Mucosa of descending colon (tissue), 3 donors: Measurements from ENCODE around the gene PRUNE1. TPM values are rescaled to one million over a fixed set of nuclear protein-coding genes. Genes with fewer than 3 reads are reported as not detected.
A peak's percentile ranks its signal among the peaks of the same experiment; 100 is the strongest.

Experiments used
- ATAC-seq: fragments of 200-7000 bp; cut with Tn5 transposase; one replicate; pipeline ENCODE4 v1.9.1; 2020; ENCODE audit warnings: mild to moderate bottlenecking, moderate library complexity
- DNase-seq, 3 donors: peaks; one replicate each; pipeline ENCODE4 v3.0.0-alpha.2; 2020
- H3K36me3 ChIP-seq: fragments of 200-600 bp; one replicate; pipeline ENCODE4 v1.8.0; 2021; ENCODE audit warnings: low read depth, mild to moderate bottlenecking
- H3K4me1 ChIP-seq: fragments of 200-600 bp; one replicate; pipeline ENCODE4 v1.8.0; 2021; ENCODE audit warnings: low read depth, mild to moderate bottlenecking
- H3K4me3 ChIP-seq: fragments of 200-600 bp; one replicate; pipeline ENCODE4 v1.8.0; 2021; ENCODE audit warnings: mild to moderate bottlenecking
- H3K9me3 ChIP-seq: fragments of 200-600 bp; one replicate; pipeline ENCODE4 v1.8.0; 2021; ENCODE audit warnings: mild to moderate bottlenecking
- intact Hi-C, 2 donors: fragments of 100-400 bp; cut with DNase I in 1 of 2; cut with micrococcal nuclease in 1 of 2; formaldehyde crosslinking; loops; one replicate each; pipeline versions ENCODE4 v1.11.0 to v1.11.1; 2022; cut with DNase I, micrococcal nuclease
- total RNA-seq, 3 donors: library from RNA; stranded (reverse); fragmentation: NEBNext Ultra II Directional in 2 of 3; extraction: Animal tissue kit (Norgen Biotek cat#: 25700) in 2 of 3; gene quantifications; one replicate each; pipeline versions ENCODE4 v1.2.1 to v1.2.4, GENCODE V29; 2021 to 2023
- TF ChIP-seq, protein P1 (sequence below): fragments of 200-600 bp; IDR thresholded peaks from one replicate; pipeline ENCODE4 v1.8.0; 2022; ENCODE audit warnings: antibody characterized with exemption, mild to moderate bottlenecking
- donor health status: DM: no; HTN: no; CAD: no; lungs with moderate emphysema.
- donor health status: DM: no; HTN: no; CAD: no.
- donor health status: DM: no; HTN: yes; CAD: no.

PRUNE1 gene
- total RNA-seq, 3 donors from 2014 or later = 21.3 to 27.5 (median 23.3) TPM

DNA sequence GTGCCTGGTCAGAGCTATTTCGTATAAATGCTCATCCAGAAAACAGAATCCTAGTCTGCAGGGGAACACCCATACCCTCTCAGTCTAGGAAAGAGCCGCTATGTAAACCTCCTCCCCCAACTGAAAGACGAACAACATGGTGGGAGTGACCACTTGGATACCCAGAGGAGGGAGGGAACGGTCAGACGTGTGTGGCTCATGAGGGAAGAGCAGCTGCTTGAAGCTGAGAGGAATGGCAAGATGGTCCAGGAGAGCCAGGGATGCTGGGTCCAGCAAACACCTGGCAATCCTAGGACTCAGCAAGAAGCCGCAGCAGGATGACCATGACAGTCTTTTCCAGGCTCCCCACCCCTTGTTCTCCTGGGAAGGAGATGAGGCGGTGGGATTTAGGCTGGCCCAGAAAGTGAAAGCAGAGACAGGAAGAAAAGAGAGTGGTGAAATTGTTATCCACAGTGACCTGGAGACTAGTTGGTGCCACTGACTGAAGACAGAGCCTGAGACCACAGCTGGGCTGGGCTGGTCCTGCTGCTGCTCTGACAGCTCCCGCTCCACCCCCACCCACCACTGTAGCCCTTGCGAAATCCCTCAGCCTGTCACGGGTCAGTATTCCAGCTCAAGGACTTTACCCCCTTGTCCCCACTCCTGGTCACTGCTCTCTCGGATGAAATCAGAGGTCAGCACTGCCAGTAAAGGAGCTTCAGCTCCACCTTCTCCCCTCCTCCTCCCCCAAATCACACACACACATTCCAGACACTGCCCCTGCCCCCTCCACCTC lies 37.3 kb upstream of the PRUNE1 start:
- intact Hi-C loops = loop anchor here in 1 of 2 donors (10.0 kb wide), 1 partner anchor 46 kb away; the partner anchor contains the start of gene SETDB1
- DNase-seq = peak; percentile 68 to 74 (median 71)
- ATAC-seq = peak; percentile 62
- TF ChIP-seq, protein P1, sequence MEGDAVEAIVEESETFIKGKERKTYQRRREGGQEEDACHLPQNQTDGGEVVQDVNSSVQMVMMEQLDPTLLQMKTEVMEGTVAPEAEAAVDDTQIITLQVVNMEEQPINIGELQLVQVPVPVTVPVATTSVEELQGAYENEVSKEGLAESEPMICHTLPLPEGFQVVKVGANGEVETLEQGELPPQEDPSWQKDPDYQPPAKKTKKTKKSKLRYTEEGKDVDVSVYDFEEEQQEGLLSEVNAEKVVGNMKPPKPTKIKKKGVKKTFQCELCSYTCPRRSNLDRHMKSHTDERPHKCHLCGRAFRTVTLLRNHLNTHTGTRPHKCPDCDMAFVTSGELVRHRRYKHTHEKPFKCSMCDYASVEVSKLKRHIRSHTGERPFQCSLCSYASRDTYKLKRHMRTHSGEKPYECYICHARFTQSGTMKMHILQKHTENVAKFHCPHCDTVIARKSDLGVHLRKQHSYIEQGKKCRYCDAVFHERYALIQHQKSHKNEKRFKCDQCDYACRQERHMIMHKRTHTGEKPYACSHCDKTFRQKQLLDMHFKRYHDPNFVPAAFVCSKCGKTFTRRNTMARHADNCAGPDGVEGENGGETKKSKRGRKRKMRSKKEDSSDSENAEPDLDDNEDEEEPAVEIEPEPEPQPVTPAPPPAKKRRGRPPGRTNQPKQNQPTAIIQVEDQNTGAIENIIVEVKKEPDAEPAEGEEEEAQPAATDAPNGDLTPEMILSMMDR = no peak
- Histone ChIP-seq H3K4me1 (peaks cover 36% of the 10 kb centered on the region), H3K9me3 (no peaks in the 10 kb centered on the region), H3K4me3 (no peak overlapping the region), H3K36me3 (peaks cover 10% of the 10 kb centered on the region)

DNA sequence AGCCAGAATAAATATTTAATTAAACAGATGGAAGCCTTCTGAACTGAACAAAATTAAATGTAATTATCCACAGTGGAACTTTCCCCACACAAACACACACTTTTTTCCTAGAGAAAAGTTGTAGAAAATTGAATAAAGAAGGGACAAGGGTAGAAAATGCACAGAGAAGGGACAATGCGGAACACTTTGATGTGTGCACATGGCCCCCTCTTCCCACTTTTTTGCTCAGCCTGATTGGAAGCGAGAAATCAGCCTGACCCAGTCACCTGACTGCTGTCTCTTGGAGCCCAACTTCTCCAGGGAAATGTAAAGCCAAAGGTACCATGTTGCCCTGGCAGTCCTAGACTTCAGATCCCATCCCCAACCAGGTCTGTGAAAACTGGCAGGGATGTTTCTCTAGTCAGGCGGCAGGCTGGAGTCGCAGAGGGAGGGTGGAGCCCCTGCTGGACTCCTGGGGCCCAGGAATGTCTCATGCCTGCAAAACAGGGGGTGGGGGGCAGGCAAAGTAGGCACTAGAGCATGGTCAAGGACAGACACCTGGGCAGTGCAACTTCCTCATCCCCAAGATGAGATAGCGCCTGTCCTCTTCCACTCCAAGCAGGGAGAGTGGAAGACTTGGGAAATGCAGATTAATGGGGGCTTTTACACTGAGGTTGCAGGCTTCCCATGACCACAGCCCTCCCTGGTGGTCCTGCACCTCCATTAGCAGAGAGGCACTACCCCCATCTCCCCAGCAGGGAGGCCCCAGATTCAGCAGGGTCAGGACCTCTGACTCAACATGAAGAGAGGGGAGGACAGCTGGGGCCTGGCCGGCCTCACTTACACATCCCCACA lies 36.4 kb upstream of the PRUNE1 start:
- no peak for DNase-seq
- no peak for ATAC-seq
- H3K4me1 ChIP-seq = peaks cover 36% of the 10 kb centered on the region

DNA sequence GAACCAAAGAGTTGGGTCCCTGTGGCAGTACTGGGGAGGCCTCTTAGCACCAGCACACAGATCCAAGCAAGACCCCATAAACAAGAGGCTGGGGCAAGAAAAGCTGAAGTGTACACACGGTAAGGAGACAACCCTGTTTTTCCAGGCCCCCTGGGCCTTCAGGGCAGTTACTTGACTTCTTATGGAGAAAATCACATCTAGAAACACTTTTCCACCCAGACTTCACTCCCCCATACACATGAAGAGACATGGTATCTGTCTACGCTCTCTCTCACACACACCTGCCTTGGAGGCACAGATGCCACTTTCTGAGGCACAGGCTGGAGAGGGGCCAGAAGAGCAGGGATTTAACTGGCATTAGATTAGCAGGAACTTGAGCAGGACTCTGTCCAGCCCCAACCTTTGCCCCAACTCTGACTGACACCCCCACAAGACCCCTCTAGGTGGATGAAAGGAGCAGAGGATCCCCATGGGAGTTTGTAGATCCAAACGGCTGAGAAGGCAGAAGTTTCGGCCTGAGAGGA lies 35.8 kb upstream of the PRUNE1 start:
- Histone ChIP-seq H3K9me3 (no peaks in the 10 kb centered on the region), H3K36me3 (peaks cover 2% of the 10 kb centered on the region), H3K4me1 (peaks cover 42% of the 10 kb centered on the region), H3K4me3 (no peak overlapping the region)
- DNase-seq (no peak), ATAC-seq (no peak)
- TF ChIP-seq, protein P1 = no peak
- intact Hi-C loops = loop anchor here in 1 of 2 donors (10.0 kb wide), 1 partner anchor 48 kb away; the partner anchor contains the start of gene SETDB1

More for the DNA sequence above, 36.4 kb upstream of the PRUNE1 start:
- intact Hi-C loops = loop anchor here in 1 of 2 donors (10.0 kb wide), 1 partner anchor 47 kb away; the partner anchor contains the start of gene SETDB1
- Histone ChIP-seq H3K9me3 (no peaks in the 10 kb centered on the region), H3K4me3 (no peak overlapping the region), H3K36me3 (peaks cover 6% of the 10 kb centered on the region)
- TF ChIP-seq, protein P1 = no peak

DNA sequence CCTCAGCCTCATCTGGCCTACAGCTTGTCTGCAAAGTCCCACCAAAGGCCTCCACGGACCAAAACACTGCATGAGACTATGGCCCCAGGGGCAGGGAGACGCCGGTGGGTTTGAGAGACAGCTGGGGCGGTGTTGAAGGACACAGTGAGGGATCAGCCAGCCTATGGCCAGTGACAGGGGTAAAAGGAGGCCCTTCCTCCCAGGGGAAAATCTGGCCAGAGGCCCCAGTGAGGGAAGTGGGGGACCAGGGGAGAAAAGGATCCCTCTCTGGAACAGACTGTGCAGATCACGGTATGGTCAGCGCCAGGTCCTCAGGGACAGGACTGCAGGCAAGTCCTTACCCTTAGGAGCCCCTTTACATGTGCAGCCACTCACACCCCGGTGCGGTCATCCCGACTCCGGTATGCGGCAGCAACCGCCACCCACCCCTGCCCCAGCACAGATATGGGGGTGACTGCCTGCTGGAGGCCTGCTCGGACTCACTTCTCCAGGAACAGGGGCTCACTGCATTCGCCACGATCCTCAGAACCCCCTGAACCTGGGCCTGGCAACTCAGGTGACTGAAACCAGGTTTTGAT lies 34.9 kb upstream of the PRUNE1 start:
- Histone ChIP-seq H3K36me3 (no peaks in the 10 kb centered on the region), H3K9me3 (no peaks in the 10 kb centered on the region), H3K4me3 (peak overlapping the region; percentile 83), H3K4me1 (peaks cover 46% of the 10 kb centered on the region)
- intact Hi-C loops = loop anchor here in 1 of 2 donors (10.0 kb wide), 1 partner anchor 49 kb away; the partner anchor contains the start of gene SETDB1
- no peak for ATAC-seq
- peak in 2 of 3 donors; percentile 49 to 63 for DNase-seq
- TF ChIP-seq, protein P1 = no peak
